ENCODE data around the gene FLT3LG.

DNA sequence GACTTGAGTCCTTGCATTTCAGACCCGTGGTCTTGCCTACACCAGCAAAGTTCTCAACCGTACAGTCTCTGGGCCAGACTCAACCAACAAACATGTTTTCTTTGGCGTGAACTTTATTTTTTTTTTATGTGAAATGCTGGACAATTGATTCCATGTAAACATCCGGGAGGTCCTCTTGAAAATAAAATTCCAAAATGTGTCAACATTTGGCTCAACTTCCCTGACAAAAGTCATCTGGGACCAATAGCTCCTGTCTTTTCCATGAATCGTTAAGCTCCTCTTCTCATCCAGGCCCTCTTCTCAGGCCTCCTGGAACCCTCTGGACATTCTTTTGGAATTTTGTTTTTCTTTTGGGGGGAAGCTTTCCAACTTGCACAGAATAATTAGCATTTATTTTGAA, 18.2 kb upstream of the FLT3LG start:
- TF ChIP-seq POLR2A (IDR thresholded peaks at IDR 0.05; ENCODE audit: low read depth): no peak
- no peak for TF ChIP-seq EP300 (IDR thresholded peaks at IDR 0.05)
- TF ChIP-seq, protein P1, sequence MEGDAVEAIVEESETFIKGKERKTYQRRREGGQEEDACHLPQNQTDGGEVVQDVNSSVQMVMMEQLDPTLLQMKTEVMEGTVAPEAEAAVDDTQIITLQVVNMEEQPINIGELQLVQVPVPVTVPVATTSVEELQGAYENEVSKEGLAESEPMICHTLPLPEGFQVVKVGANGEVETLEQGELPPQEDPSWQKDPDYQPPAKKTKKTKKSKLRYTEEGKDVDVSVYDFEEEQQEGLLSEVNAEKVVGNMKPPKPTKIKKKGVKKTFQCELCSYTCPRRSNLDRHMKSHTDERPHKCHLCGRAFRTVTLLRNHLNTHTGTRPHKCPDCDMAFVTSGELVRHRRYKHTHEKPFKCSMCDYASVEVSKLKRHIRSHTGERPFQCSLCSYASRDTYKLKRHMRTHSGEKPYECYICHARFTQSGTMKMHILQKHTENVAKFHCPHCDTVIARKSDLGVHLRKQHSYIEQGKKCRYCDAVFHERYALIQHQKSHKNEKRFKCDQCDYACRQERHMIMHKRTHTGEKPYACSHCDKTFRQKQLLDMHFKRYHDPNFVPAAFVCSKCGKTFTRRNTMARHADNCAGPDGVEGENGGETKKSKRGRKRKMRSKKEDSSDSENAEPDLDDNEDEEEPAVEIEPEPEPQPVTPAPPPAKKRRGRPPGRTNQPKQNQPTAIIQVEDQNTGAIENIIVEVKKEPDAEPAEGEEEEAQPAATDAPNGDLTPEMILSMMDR (IDR thresholded peaks at IDR 0.05): no peak
- TF ChIP-seq POLR2AphosphoS5 (IDR thresholded peaks at IDR 0.05): no peak

Measured in esophagus muscularis mucosa (tissue), 4 donors.